Brain pericyte (primary cell): ENCODE measurements around the gene CERS6.
"Not testable (repeated sequence)": the region's sequence is repeated elsewhere in the genome, so short reads cannot be mapped to it uniquely, and the experiment has no call there.

ENCODE experiments used
- DNase-seq: peaks from one replicate; pipeline ENCODE4 v3.0.0-alpha.2; 2012; ENCODE audit warnings: low read depth, low spot score

The CERS6 gene

DNA sequence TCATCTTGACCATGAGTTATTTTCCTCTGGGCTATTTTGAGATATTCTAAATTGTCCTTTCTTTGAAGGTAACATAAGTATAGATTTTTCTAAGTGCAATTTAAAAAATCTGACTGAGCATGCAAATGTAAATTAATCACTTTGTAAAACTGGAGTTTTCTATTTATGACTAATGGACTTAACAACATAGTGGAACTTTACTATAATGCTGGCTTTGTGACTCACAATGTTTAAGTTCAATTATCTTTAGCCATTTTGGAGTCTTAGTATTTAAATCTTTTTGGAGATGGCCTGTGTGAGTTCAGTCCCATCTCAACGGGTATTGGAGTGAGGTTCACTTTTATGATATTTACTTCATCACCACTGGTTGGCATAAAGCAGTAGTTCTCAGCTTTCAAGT, 311.2 kb downstream of the CERS6 start:
- no peak for DNase-seq

DNA sequence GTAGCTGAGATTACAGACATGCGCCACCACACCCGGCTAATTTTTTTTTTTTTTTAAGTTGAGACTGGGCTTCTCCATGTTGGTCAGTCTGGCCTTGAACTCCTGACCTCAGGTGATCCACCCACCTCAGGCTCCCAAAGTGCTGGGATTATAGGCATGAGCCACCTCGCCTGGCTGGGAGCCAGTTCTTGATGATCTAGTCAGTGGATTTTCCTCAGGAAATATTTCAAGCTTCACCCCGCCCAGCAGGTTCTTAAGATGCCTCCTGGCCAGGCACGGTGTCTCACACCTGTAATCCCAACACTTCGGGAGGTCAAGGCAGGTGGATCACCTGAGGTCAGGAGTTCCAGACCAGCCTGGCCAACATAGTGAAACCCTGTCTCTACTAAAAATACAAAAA, 312.3 kb downstream of the CERS6 start:
- not testable (repeated sequence) for DNase-seq

DNA sequence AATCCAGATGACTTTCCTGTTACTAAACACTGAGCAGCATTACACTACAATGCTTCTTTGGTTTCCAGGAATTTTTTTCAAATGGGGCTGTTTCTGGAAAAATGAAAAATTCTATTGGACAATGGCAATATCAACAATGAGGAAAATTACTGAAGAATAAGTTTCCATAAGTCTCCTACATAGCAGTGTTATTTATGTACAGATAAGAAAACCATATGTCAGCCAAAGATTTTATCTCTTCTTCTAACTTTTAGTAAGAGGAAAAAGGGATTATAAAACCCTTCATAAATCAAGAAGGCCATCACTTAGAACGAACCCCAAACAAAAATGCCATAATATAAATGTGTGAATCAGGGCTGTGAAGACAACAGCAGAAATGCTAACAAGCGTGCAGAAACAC, 314.7 kb downstream of the CERS6 start:
- no peak for DNase-seq

- no peak for DNase-seq
Observed at GRCh38 chr2:168772704-168773103, 316.6 kb downstream of the CERS6 start.

DNA sequence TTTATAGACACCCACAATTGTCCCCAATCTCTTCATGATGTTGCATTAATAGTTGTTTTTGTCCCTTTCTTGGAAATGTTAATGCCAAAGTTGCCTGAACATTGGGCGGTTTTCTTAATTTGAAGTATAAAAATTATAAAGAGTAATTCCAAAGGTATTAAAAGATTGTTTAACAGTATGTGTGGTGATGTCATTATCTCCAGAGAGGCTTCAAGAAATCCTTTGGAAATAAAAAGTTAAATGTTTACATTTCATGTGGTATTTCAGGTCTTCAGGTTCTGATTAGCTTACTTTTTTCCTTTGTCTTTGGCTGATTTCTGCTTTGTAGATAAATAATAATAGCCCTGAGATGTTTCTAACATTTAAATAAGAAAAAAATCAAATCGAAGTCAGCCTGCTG, 317.1 kb downstream of the CERS6 start:
- no peak for DNase-seq

DNA sequence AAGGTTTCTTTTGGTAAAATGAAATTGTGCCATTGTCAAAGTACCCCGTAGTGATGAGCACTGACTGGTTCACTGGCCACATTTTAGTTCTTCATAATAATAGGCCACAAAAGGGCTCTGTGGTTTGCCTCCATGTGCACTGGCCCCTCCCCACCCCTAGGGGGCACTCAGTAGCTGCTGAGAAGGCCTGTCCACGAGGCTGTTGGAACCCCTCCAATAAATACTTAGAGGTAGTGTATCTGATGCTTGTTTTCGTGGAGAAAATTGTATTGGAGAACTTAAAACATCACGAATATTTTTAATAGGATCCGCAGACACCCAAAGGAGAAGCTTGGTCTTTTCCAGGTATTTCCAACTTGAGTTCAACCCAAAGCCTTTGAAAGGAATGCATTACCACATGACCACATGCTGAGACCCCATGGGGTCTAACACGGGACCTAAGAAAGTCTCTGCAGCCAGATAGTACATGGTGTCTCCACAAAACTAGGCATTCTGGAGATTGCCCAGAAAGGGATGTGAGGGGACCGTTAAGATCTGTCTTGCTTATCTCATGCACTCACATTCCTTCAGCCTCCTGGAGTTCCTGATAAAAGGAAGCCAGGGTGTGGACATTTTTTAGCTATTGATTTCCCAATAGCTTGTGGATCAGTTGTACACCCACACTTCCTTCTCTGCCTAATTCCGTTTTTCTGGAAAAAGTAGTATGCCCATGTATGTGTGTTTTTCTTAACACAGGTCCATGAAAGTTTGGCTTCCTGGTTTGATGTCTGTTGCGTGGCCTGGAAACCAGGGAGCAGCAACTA, 317.8 kb downstream of the CERS6 start:
- DNase-seq, result peak; percentile 16

DNA sequence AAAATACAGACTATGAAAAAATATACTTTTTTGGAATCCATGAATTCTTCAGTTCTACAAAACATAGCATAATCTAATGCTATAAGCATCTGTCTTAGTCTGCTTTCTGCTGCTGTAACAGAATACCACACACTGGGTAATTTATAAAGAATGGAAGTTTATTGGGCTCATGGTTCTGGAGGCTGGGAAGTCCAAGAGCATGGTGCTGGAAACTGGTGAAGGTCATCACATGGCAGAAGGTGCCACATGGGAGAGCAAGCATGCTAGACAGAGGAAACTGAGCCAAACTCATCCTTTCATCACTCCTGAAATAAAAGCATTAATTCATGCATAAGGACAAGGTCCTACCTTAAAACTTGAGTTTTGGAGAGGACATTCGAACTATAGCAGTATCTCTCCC, 319.8 kb downstream of the CERS6 start:
- DNase-seq, result no peak

- DNase-seq, result no peak
Observed at GRCh38 chr2:168780669-168781071, 324.6 kb downstream of the CERS6 start.

DNA sequence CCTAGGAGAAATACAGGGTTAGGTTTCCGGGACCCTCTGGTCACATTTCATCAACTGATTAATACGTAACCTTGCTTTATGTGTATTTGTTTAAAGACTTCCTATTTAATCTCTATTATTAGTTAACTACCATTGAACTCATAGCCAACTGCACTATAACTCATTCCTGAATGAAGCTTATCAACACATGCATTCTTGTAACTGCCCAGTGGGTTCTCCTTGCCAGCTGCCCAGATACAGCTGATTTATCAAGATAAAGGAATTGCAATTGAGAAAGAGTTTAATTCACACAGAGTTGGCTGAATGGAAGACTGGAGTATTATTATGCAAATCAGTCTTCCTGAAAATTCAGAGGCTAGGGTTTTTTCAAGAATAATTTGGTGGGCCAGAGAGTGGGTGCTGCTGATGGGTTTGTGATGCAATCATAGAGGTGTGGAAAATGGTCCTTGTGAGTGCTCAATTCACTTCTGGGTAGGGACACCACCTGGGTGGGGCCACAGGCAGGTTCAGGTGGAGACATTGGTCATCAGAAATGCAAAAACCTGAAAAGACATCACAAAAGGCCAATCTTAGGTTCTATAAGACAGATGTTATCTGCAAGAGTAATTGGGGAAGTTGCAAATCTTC, 325.2 kb downstream of the CERS6 start:
- no peak for DNase-seq

- no peak for DNase-seq
Observed at GRCh38 chr2:168782271-168782670, 326.2 kb downstream of the CERS6 start.

GRCh38 chr2:168784993-168785392, 328.9 kb downstream of the CERS6 start:
- DNase-seq, result no peak

- no peak for DNase-seq
Observed at GRCh38 chr2:168787098-168787781, 331.2 kb downstream of the CERS6 start.

DNA sequence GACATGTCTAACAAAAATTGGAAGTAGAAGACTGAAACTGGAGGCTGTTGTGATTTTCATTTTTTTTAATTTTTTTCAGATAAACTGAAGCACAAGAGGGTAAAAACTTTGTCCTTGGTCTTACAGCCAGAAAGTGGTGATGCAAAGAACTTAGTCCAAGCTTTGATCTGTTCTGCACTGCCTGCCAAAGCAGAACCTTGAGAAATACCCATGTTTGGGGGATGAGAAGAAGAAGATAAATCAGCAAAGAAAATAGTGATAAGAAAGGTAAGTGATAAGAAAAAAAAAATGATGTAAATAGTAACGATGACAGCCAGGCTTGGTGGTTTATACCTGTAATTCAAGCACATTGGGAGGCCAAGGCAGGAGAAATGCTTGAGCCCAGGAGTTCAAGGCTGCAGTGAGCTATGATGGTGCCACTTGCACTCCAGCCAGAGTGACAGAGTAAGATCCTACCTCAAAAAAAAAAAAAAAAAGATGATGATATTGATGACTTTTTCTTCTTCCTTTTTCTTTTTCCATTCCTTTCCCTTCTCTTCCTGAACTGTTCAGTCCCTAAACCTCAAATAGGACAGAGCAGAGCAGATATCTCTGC, 331.8 kb downstream of the CERS6 start:
- DNase-seq, result no peak

GRCh38 chr2:168789776-168790175, 333.7 kb downstream of the CERS6 start:
- DNase-seq, result no peak

DNA sequence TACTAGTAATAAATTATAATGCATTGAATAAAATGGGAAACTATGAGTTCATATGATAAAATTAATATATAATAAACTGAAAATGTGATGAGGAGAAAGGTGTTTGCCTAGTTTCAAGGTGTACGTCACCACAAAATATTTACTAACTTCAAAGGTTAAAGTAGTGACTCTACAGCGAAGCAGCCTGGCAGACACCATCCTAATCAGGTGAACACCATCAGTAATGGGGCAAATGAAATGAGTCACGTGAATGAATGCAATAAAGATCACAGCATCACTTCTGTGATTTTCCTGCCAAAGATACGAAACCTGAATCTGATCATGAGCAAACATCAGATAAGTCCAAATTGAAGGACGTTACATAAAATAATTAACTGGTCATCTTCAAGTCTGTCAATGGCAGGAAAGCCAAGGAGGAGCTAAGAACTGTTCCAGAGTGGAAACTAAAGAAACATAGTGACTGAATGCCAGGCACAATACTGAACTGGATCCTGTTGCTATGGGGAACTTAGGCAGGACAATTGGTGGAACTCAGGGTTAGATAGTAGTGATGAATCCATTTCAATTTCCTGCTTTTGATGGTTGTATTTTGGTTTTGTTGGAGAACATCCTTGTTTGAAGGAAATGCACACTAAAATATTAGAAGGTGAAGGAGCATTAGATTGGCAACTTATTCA, 334.3 kb downstream of the CERS6 start:
- no peak for DNase-seq

GRCh38 chr2:168791140-168791539, 335.1 kb downstream of the CERS6 start:
- DNase-seq, result not testable (repeated sequence)

DNA sequence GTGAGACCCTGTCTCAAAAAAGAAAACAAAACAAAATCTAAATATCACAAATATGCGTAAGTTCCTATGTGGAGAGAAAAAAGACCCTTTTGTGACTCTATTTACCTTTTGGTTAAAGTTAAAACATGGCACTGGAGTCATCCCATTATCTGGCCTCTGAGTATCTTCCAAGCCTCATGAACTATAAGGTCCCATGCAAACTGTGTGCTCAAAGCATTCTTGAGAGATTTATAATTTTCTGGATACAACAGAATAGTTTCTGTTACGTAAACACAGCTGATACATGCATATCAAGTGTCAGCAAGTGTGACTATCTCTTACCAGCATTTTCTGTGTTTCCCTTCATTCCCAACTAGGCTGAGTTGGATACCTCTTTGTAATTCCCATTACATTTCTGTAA, 337.5 kb downstream of the CERS6 start:
- DNase-seq, result no peak

- DNase-seq, result no peak
Observed at GRCh38 chr2:168794968-168795367, 338.9 kb downstream of the CERS6 start.

- no peak for DNase-seq
Observed at GRCh38 chr2:168796090-168796577, 340.1 kb downstream of the CERS6 start.

DNA sequence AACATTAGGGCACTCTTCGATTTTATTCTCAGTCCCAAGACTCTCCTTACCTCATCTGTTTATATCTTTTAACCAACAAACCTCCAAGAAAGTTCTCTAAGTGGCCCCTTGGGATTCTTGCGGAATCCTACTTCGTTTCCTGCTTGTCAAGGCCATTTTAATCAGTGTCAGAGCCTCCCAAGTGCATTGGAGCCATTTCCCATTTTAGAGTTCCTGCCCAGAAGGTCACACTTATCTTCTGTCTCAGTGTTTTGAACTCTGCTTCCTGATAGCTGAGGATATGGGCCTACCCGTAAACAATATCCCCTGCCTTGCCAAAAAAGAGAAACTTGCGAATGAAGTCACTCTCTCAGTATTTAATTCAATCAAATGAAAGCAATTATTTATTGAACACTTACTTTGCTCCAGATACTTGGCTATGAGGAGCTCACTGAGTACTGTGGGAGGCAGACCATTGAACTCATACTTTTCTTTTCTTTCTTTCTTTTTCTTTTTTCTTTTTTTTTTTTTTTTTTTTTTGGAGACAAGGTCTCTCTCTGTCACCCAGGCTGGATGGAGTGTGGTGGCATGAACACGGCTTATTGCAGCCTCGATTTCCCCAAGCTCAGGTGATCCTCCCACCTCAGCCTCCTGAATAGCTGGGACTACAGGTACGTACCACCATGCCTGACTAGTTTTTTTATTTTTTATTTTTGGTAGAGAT, 340.7 kb downstream of the CERS6 start:
- no peak for DNase-seq

GRCh38 chr2:168797286-168797655, 341.2 kb downstream of the CERS6 start:
- DNase-seq, result no peak
